HS-27A (cell line): ENCODE results near the gene PLD1.

Source experiments
- DNase-seq: peaks from one replicate; pipeline ENCODE4 v3.0.0-alpha.2; 2012; ENCODE audit warnings: low read depth, missing footprints

PLD1 gene

GRCh38 chr3:171744158-171744741 is 66.0 kb downstream of the PLD1 start:
- no peak for DNase-seq

GRCh38 chr3:171743327-171744157 is 66.7 kb downstream of the PLD1 start:
- DNase-seq, result no peak

GRCh38 chr3:171741377-171741776 is 68.9 kb downstream of the PLD1 start:
- DNase-seq, result no peak

GRCh38 chr3:171736556-171736955 is 73.7 kb downstream of the PLD1 start:
- no peak for DNase-seq

GRCh38 chr3:171733561-171733960 is 76.7 kb downstream of the PLD1 start:
- DNase-seq, result no peak

GRCh38 chr3:171732756-171733155 is 77.5 kb downstream of the PLD1 start:
- no peak for DNase-seq

GRCh38 chr3:171731691-171732090 is 78.6 kb downstream of the PLD1 start:
- no peak for DNase-seq

GRCh38 chr3:171729452-171730334 is 80.6 kb downstream of the PLD1 start:
- DNase-seq, result no peak

- no peak for DNase-seq
Observed at GRCh38 chr3:171727288-171727687, 83.0 kb downstream of the PLD1 start.

- DNase-seq, result no peak
Observed at GRCh38 chr3:171718493-171719185, 91.6 kb downstream of the PLD1 start.

- no peak for DNase-seq
Observed at GRCh38 chr3:171715155-171715554, 95.1 kb downstream of the PLD1 start.

GRCh38 chr3:171712171-171712938 is 97.9 kb downstream of the PLD1 start:
- peak; percentile 34 for DNase-seq

- DNase-seq, result no peak
Observed at GRCh38 chr3:171711461-171712170, 98.7 kb downstream of the PLD1 start.

GRCh38 chr3:171710359-171710758 is 99.9 kb downstream of the PLD1 start:
- DNase-seq, result no peak

- DNase-seq, result no peak
Observed at GRCh38 chr3:171704814-171705213, 105.5 kb downstream of the PLD1 start.

- no peak for DNase-seq
Observed at GRCh38 chr3:171704002-171704401, 106.3 kb downstream of the PLD1 start.

- DNase-seq, result no peak
Observed at GRCh38 chr3:171703144-171703543, 107.1 kb downstream of the PLD1 start.

- no peak for DNase-seq
Observed at GRCh38 chr3:171700653-171701052, 109.6 kb downstream of the PLD1 start.

- DNase-seq, result no peak
Observed at GRCh38 chr3:171700157-171700556, 110.1 kb downstream of the PLD1 start.

- DNase-seq, result no peak
Observed at GRCh38 chr3:171699601-171700000, 110.7 kb downstream of the PLD1 start.

- DNase-seq, result no peak
Observed at GRCh38 chr3:171696805-171697204, 113.5 kb downstream of the PLD1 start.
